ENCODE data around the gene LRP6. TPM values are rescaled to one million over a fixed set of nuclear protein-coding genes. Genes with fewer than 3 reads are reported as not detected.

The LRP6 gene
- total RNA-seq, 1 donor from 2014 or later = 71.0 TPM

- no peak for TF ChIP-seq POLR2AphosphoS5 (IDR thresholded peaks at IDR 0.05; ENCODE audit: insufficient read depth in 1 of 2, low read depth in 1 of 2)
- intact Hi-C loops (cut with DNase I) = no loop called here
- Histone ChIP-seq H3K4me1 (peaks cover 34% of the 10 kb centered on the region), H3K4me3 (no peak overlapping the region), H3K27me3 (no peaks in the 10 kb centered on the region), H3K27ac (no peak overlapping the region), H3K9me3 (no peaks in the 10 kb centered on the region), H3K36me3 (no peaks in the 10 kb centered on the region)
- no peak for DNase-seq (ENCODE audit: extremely low spot score in 2 of 2)
Observed at GRCh38 chr12:12228402-12228801, 38.4 kb downstream of the LRP6 start.

- no peak for DNase-seq (ENCODE audit: extremely low spot score in 2 of 2)
- H3K36me3 ChIP-seq = no peaks in the 10 kb centered on the region
- H3K4me3 ChIP-seq = no peak overlapping the region
- intact Hi-C loops (cut with DNase I) = no loop called here
- H3K4me1 ChIP-seq = peaks cover 34% of the 10 kb centered on the region
- H3K27me3 ChIP-seq = no peaks in the 10 kb centered on the region
- TF ChIP-seq CTCF (IDR thresholded peaks at IDR 0.05) (no peak), POLR2AphosphoS5 (IDR thresholded peaks at IDR 0.05; ENCODE audit: insufficient read depth in 1 of 2, low read depth in 1 of 2) (no peak), POLR2A (IDR thresholded peaks at IDR 0.05) (no peak)
- H3K9me3 ChIP-seq = no peaks in the 10 kb centered on the region
- no peak overlapping the region for H3K27ac ChIP-seq
Observed at GRCh38 chr12:12226187-12226586, 40.7 kb downstream of the LRP6 start.

GRCh38 chr12:12224240-12224940 lies 42.5 kb downstream of the LRP6 start:
- peaks cover 30% of the 10 kb centered on the region for H3K4me1 ChIP-seq
- intact Hi-C loops (cut with DNase I) = no loop called here
- no peak for TF ChIP-seq POLR2AphosphoS5 (IDR thresholded peaks at IDR 0.05; ENCODE audit: insufficient read depth in 1 of 2, low read depth in 1 of 2)
- TF ChIP-seq CTCF (IDR thresholded peaks at IDR 0.05) = no peak
- no peak for TF ChIP-seq POLR2A (IDR thresholded peaks at IDR 0.05)

GRCh38 chr12:12221560-12221959 lies 45.3 kb downstream of the LRP6 start:
- no peak for DNase-seq (ENCODE audit: extremely low spot score in 2 of 2)
- intact Hi-C loops (cut with DNase I) = no loop called here
- Histone ChIP-seq H3K27ac (no peak overlapping the region), H3K9me3 (no peaks in the 10 kb centered on the region), H3K4me1 (peaks cover 21% of the 10 kb centered on the region), H3K36me3 (no peaks in the 10 kb centered on the region), H3K27me3 (no peaks in the 10 kb centered on the region), H3K4me3 (no peak overlapping the region)
- TF ChIP-seq POLR2AphosphoS5 (IDR thresholded peaks at IDR 0.05; ENCODE audit: insufficient read depth in 1 of 2, low read depth in 1 of 2) (no peak), CTCF (IDR thresholded peaks at IDR 0.05) (no peak), POLR2A (IDR thresholded peaks at IDR 0.05) (no peak)

More at GRCh38 chr12:12224240-12224940, 42.5 kb downstream of the LRP6 start:
- Histone ChIP-seq H3K9me3 (no peaks in the 10 kb centered on the region), H3K36me3 (no peaks in the 10 kb centered on the region), H3K4me3 (no peak overlapping the region), H3K27me3 (no peaks in the 10 kb centered on the region), H3K27ac (no peak overlapping the region)
- DNase-seq (ENCODE audit: extremely low spot score in 2 of 2) = no peak

- intact Hi-C loops (cut with DNase I) = no loop called here
- H3K9me3 ChIP-seq = no peaks in the 10 kb centered on the region
- H3K36me3 ChIP-seq = no peaks in the 10 kb centered on the region
Observed at GRCh38 chr12:12219664-12220063, 47.2 kb downstream of the LRP6 start.

More at GRCh38 chr12:12219664-12220063, 47.2 kb downstream of the LRP6 start:
- H3K27me3 ChIP-seq = no peaks in the 10 kb centered on the region
- peaks cover 38% of the 10 kb centered on the region for H3K4me1 ChIP-seq
- no peak overlapping the region for H3K27ac ChIP-seq
- no peak overlapping the region for H3K4me3 ChIP-seq
- no peak for DNase-seq (ENCODE audit: extremely low spot score in 2 of 2)
- no peak for TF ChIP-seq POLR2A (IDR thresholded peaks at IDR 0.05)
- TF ChIP-seq POLR2AphosphoS5 (IDR thresholded peaks at IDR 0.05; ENCODE audit: insufficient read depth in 1 of 2, low read depth in 1 of 2) = no peak
- no peak for TF ChIP-seq CTCF (IDR thresholded peaks at IDR 0.05)
